CD14-positive monocyte (primary cell): ENCODE measurements around the gene ABHD11. TPM values are rescaled to one million over a fixed set of nuclear protein-coding genes. Genes with fewer than 3 reads are reported as not detected.

Experiments used
- DNase-seq, 3 donors: peaks; one replicate each; pipeline ENCODE4 v3.0.0-alpha.2; 2011 to 2022
- H2AFZ ChIP-seq: 2 replicates; pipeline ENCODE4 v1.6.0; 2012; ENCODE audit warnings: mild to moderate bottlenecking, low read depth, low read length, inconsistent platforms; ENCODE audit not compliant: insufficient read depth, poor library complexity, severe bottlenecking
- H3K27ac ChIP-seq, 2 donors: 1 replicate in 1 of 2; 2 replicates in 1 of 2; pipeline ENCODE4 v1.5.1; 2012 to 2013; ENCODE audit warnings: low read length in 2 of 2, control low read depth in 1 of 2, inconsistent platforms in 1 of 2, low read depth in 1 of 2, mild to moderate bottlenecking in 1 of 2
- H3K27me3 ChIP-seq, 2 donors: one replicate each; pipeline versions ENCODE4 v1.6.0 to v1.6.1; 2011 to 2013; ENCODE audit warnings: low read length in 2 of 2; ENCODE audit not compliant: control insufficient read depth in 2 of 2, insufficient read depth in 2 of 2
- H3K36me3 ChIP-seq, 2 donors: replicated peaks in 1 of 2; 1 replicate in 1 of 2; 2 replicates in 1 of 2; pipeline versions ENCODE4 v1.5.1 to v1.6.1; 2012 to 2013; ENCODE audit warnings: low read length in 2 of 2, control low read depth in 1 of 2, inconsistent platforms in 1 of 2, mild to moderate bottlenecking in 1 of 2; ENCODE audit not compliant: insufficient read depth in 2 of 2, control insufficient read depth in 1 of 2
- H3K4me1 ChIP-seq, 2 donors: 1 replicate in 1 of 2; 2 replicates in 1 of 2; pipeline versions ENCODE4 v1.5.1 to v1.6.1; 2012 to 2013; ENCODE audit warnings: low read length in 2 of 2, control low read depth in 1 of 2, inconsistent platforms in 1 of 2, mild to moderate bottlenecking in 1 of 2, moderate library complexity in 1 of 2; ENCODE audit not compliant: insufficient read depth in 2 of 2, control insufficient read depth in 1 of 2
- H3K4me2 ChIP-seq: replicated peaks from 2 replicates; pipeline ENCODE3; 2012; ENCODE audit warnings: low read length, moderate library complexity, mild to moderate bottlenecking; ENCODE audit not compliant: poor library complexity, severe bottlenecking; ENCODE audit errors: extremely low read depth
- H3K4me3 ChIP-seq, 3 experiments: fragments of 200-600 bp in 1 of 3; sonication (generic) in 1 of 3; replicated peaks in 1 of 3; 1 replicate in 2 of 3; 2 replicates in 1 of 3; pipeline ENCODE4 v1.5.1; 2011 to 2013; ENCODE audit warnings: low read length in 3 of 3, mild to moderate bottlenecking in 3 of 3, control low read depth in 2 of 3, low read depth in 2 of 3, inconsistent platforms in 1 of 3, moderate library complexity in 1 of 3
- H3K79me2 ChIP-seq: 2 replicates; pipeline ENCODE4 v1.6.0; 2012; ENCODE audit warnings: mild to moderate bottlenecking, control low read depth, inconsistent platforms, low read length, moderate library complexity; ENCODE audit not compliant: insufficient read depth
- H3K9ac ChIP-seq: 2 replicates; pipeline ENCODE4 v1.6.0; 2017; ENCODE audit warnings: low read length, mild to moderate bottlenecking; ENCODE audit not compliant: insufficient read depth, poor library complexity, severe bottlenecking
- H3K9me3 ChIP-seq, 2 donors: replicated peaks in 1 of 2; 1 replicate in 1 of 2; 2 replicates in 1 of 2; pipeline versions ENCODE4 v1.5.1 to v1.6.1; 2012 to 2013; ENCODE audit warnings: low read length in 2 of 2, control low read depth in 1 of 2; ENCODE audit not compliant: control insufficient read depth in 1 of 2, insufficient read depth in 1 of 2
- H4K20me1 ChIP-seq: 2 replicates; pipeline ENCODE4 v1.6.0; 2012; ENCODE audit warnings: mild to moderate bottlenecking, low read length, control low read depth, moderate library complexity; ENCODE audit not compliant: insufficient read depth
- H3K27ac Mint-ChIP-seq, 7 donors: one replicate each; pipeline ENCODE4 v1.8.0; 2020; ENCODE audit warnings: mild to moderate bottlenecking in 7 of 7, mixed read lengths in 7 of 7, moderate library complexity in 6 of 7, inconsistent platforms in 2 of 7
- H3K27me3 Mint-ChIP-seq, 3 donors: one replicate each; pipeline ENCODE4 v1.8.0; 2021 to 2022; ENCODE audit warnings: low read depth in 3 of 3, mild to moderate bottlenecking in 3 of 3, mixed read lengths in 3 of 3, moderate library complexity in 3 of 3, inconsistent platforms in 1 of 3
- H3K36me3 Mint-ChIP-seq, 2 donors: one replicate each; pipeline ENCODE4 v1.8.0; 2020; ENCODE audit warnings: mixed read lengths in 2 of 2, inconsistent platforms in 1 of 2, mild to moderate bottlenecking in 1 of 2
- H3K4me1 Mint-ChIP-seq: one replicate; pipeline ENCODE4 v1.8.0; 2020; ENCODE audit warnings: mild to moderate bottlenecking, mixed read lengths
- H3K4me3 Mint-ChIP-seq, 2 donors: one replicate each; pipeline ENCODE4 v1.8.0; 2020; ENCODE audit warnings: mild to moderate bottlenecking in 2 of 2, mixed read lengths in 2 of 2, moderate library complexity in 1 of 2
- H3K9me3 Mint-ChIP-seq, 7 donors: one replicate each; pipeline ENCODE4 v1.8.0; 2020 to 2022; ENCODE audit warnings: mixed read lengths in 7 of 7, mild to moderate bottlenecking in 6 of 7, moderate library complexity in 6 of 7, inconsistent platforms in 2 of 7
- WGBS: methylation state at CpG from one replicate; pipeline ENCODE4 v1.1.5; 2013; ENCODE audit warnings: missing lambda C conversion rate; ENCODE audit not compliant: insufficient coverage; 5-methylcytosine and 5-hydroxymethylcytosine counted together
- intact Hi-C, 2 donors: fragments of 100-400 bp; cut with micrococcal nuclease; formaldehyde crosslinking; loops; one replicate each; pipeline versions ENCODE4 v1.15.0 to v1.15.1; 2023
- polyA plus RNA-seq, 3 donors: library from polyadenylated mRNA; depleted of rRNA in 1 of 3; unstranded in 2 of 3; stranded (reverse) in 1 of 3; fragments of 300-500 nt in 2 of 3; fragments of >200 nt in 1 of 3; fragmentation: Illumina TruSeq in 2 of 3; gene quantifications; 1 replicate in 2 of 3; 2 replicates in 1 of 3; pipeline ENCODE4 v1.2.3, GENCODE V29; 2012 to 2021
- TF ChIP-seq, protein P1 (sequence below): fragments of 200-600 bp; IDR thresholded peaks from one replicate; pipeline ENCODE4 v1.8.0; 2022; ENCODE audit warnings: antibody characterized with exemption, mild to moderate bottlenecking

The ABHD11 gene
- polyA plus RNA-seq, 3 donors: 20.3 to 23.5 (median 22.1) TPM

DNA sequence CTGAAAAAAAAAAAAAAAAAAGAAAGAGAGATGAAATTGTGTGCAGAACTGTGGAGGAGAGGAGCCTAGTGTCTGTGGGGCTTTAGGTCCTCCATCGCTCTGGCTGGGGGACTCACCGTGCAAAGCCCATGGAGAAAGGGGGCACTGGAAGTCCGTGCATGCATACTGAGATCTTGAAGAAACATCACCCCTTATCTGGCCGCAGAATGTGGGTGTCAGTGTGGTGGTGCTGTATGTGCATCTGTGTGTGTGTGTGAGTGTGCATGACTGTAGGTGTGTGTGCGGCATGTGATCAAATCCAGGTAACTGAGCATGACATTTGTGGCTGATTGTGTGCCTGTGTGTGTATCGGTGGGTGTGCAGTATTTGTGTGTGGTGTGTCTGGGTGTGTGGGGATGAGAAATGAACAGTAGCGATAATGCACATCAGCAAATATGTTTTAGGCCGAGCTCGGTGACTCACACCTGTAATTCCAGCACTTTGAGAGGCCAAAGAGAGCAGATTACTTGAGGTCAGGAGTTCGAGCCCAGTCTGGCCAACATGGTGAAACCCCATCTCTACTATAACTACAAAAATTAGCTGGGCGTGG, 40.3 kb upstream of the ABHD11 start:
- Histone ChIP-seq H3K36me3 (no peaks in the 10 kb centered on the region), H2AFZ (no peak overlapping the region), H3K9ac (no peak overlapping the region), H3K27me3 (no peaks in the 10 kb centered on the region), H3K79me2 (no peaks in the 10 kb centered on the region), H3K27ac (no peak overlapping the region), H3K4me1 (peaks cover 4 to 5% of the 10 kb centered on the region in 2 donors), H3K4me3 (no peak overlapping the region), H4K20me1 (no peaks in the 10 kb centered on the region), H3K4me2 (no peak overlapping the region), H3K9me3 (no peaks in the 10 kb centered on the region)
- Mint-ChIP-seq H3K36me3 (no peaks in the 10 kb centered on the region), H3K27me3 (peaks cover 5 to 18% (median 13%) of the 10 kb centered on the region in 3 donors), H3K4me1 (peaks cover 5% of the 10 kb centered on the region), H3K4me3 (no peak overlapping the region), H3K9me3 (peaks cover 2 to 15% (median 5%) of the 10 kb centered on the region in 7 donors), H3K27ac (no peak overlapping the region)
- no peak for DNase-seq
- intact Hi-C loops: loop anchor here in 1 of 2 donors (10.0 kb wide), 2 partner anchors 46 to 266 kb away; no protein-coding TSS in a partner anchor
- WGBS: 96% methylated on average over 7 of the region's 11 CpGs
- TF ChIP-seq, protein P1, sequence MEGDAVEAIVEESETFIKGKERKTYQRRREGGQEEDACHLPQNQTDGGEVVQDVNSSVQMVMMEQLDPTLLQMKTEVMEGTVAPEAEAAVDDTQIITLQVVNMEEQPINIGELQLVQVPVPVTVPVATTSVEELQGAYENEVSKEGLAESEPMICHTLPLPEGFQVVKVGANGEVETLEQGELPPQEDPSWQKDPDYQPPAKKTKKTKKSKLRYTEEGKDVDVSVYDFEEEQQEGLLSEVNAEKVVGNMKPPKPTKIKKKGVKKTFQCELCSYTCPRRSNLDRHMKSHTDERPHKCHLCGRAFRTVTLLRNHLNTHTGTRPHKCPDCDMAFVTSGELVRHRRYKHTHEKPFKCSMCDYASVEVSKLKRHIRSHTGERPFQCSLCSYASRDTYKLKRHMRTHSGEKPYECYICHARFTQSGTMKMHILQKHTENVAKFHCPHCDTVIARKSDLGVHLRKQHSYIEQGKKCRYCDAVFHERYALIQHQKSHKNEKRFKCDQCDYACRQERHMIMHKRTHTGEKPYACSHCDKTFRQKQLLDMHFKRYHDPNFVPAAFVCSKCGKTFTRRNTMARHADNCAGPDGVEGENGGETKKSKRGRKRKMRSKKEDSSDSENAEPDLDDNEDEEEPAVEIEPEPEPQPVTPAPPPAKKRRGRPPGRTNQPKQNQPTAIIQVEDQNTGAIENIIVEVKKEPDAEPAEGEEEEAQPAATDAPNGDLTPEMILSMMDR: no peak

DNA sequence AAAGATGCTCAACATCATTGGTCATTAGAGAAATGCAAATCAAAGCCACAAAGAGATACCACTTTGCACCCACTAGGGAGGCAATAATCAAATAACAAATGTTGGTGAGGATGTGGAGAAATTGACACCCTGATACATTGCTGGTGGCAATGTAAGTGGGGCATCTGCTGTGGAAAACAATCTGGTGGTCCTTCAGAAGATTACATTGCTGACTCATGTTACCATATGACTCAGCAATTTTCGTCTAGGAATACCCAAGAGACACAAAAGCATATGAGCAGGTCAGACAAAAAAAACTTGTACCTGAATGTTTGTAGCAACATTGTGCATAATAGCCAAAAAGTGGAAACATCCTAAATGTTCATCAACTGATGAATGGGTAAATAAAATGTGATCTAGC, 36.3 kb upstream of the ABHD11 start:
- Histone ChIP-seq H4K20me1 (no peaks in the 10 kb centered on the region), H3K27me3 (peaks cover 4 to 24% of the 10 kb centered on the region in 2 donors), H2AFZ (no peak overlapping the region), H3K79me2 (no peaks in the 10 kb centered on the region), H3K27ac (no peak overlapping the region), H3K36me3 (no peaks in the 10 kb centered on the region), H3K4me1 (peaks cover 7 to 9% of the 10 kb centered on the region in 2 donors), H3K9me3 (no peaks in the 10 kb centered on the region), H3K4me2 (no peak overlapping the region), H3K4me3 (no peak overlapping the region), H3K9ac (no peak overlapping the region)
- intact Hi-C loops: loop anchor here in 1 of 2 donors (10.0 kb wide), 2 partner anchors 50 to 270 kb away; no protein-coding TSS in a partner anchor
- H3K4me1 Mint-ChIP-seq: peaks cover 8% of the 10 kb centered on the region
- TF ChIP-seq, protein P1: no peak
- no peak for DNase-seq
- H3K27me3 Mint-ChIP-seq: peaks cover 28 to 44% (median 32%) of the 10 kb centered on the region in 3 donors
- 0% methylated on average over 1 of the region's 1 CpG for WGBS
- no peak overlapping the region for H3K27ac Mint-ChIP-seq
- H3K9me3 Mint-ChIP-seq: peaks cover 0 to 7% (median 0%) of the 10 kb centered on the region in 7 donors
- no peak overlapping the region for H3K4me3 Mint-ChIP-seq
- H3K36me3 Mint-ChIP-seq: no peaks in the 10 kb centered on the region
